K562 (cell line): ENCODE measurements around the gene DCXR. TPM values are rescaled to one million over a fixed set of nuclear protein-coding genes. Genes with fewer than 3 reads are reported as not detected.
A peak's percentile ranks its signal among the peaks of the same experiment; 100 is the strongest.

Experiments used
- ATF7 ChIP-seq: fragments of 450-650 bp; IDR thresholded peaks from 2 replicates; pipeline ENCODE4 v1.7.1; 2014; ENCODE audit warnings: mild to moderate bottlenecking, moderate library complexity
- BCL6 ChIP-seq: fragments of 250-450 bp; sonication (Bioruptor Pico); IDR thresholded peaks from 2 replicates; pipeline ENCODE4 v1.4.0; 2020
- C11orf30 ChIP-seq: fragments of 450-650 bp; IDR thresholded peaks from 2 replicates; pipeline ENCODE4 v1.6.1; 2016; ENCODE audit warnings: low read depth, mild to moderate bottlenecking
- CTBP1 ChIP-seq: fragments of 450-650 bp; IDR thresholded peaks from 2 replicates; pipeline ENCODE4 v1.6.1; 2016; ENCODE audit warnings: borderline replicate concordance
- E2F1 ChIP-seq: sonication (generic); formaldehyde crosslinking; IDR thresholded peaks from 2 replicates; pipeline ENCODE4 v1.8.1; 2023; ENCODE audit warnings: mild to moderate bottlenecking, missing genetic modification reagents, moderate library complexity
- EGR1 ChIP-seq: fragments of 450-650 bp; conservative IDR thresholded peaks from 2 replicates; pipeline ENCODE4 v1.6.1; 2017; ENCODE audit warnings: mild to moderate bottlenecking
- ERF ChIP-seq: fragments of 450-650 bp; formaldehyde crosslinking; IDR thresholded peaks from 2 replicates; pipeline ENCODE4 v1.4.0; 2020; ENCODE audit warnings: mild to moderate bottlenecking, mixed read lengths
- ETV5 ChIP-seq: sonication (generic); formaldehyde crosslinking; IDR thresholded peaks from 2 replicates; pipeline ENCODE4 v1.4.0; 2020; ENCODE audit warnings: low read depth, mild to moderate bottlenecking, missing genetic modification reagents
- FOS ChIP-seq: IDR thresholded peaks from 3 replicates; pipeline ENCODE4 v1.6.1; 2011; ENCODE audit not compliant: insufficient read length; ENCODE audit errors: extremely low read depth
- FOXK2 ChIP-seq, 2 experiments: fragments of 450-650 bp; IDR thresholded peaks in 1 of 2; conservative IDR thresholded peaks in 1 of 2; 2 replicates each; pipeline ENCODE4 v1.6.1; 2016; ENCODE audit warnings: low read depth in 2 of 2, mild to moderate bottlenecking in 1 of 2
- HCFC1 ChIP-seq: IDR thresholded peaks from 2 replicates; pipeline ENCODE4 v1.6.1; 2012; ENCODE audit warnings: low read depth, low read length, improper control_type of control experiment
- HDAC3 ChIP-seq: fragments of 450-650 bp; IDR thresholded peaks from 2 replicates; pipeline ENCODE4 v1.6.1; 2018; ENCODE audit warnings: borderline replicate concordance, mild to moderate bottlenecking, moderate library complexity; ENCODE audit not compliant: partially characterized antibody
- KDM4B ChIP-seq, 2 experiments: fragments of 450-650 bp in 1 of 2; sonication (generic) in 1 of 2; IDR thresholded peaks; 2 replicates each; pipeline ENCODE4 v1.6.1; 2016 to 2017; ENCODE audit warnings: borderline replicate concordance in 2 of 2, antibody characterized with exemption in 1 of 2, low read depth in 1 of 2, mild to moderate bottlenecking in 1 of 2
- MED1 ChIP-seq: sonication (generic); formaldehyde crosslinking; IDR thresholded peaks from 2 replicates; pipeline ENCODE4 v1.8.1; 2023; ENCODE audit warnings: missing genetic modification reagents, borderline replicate concordance
- MEF2A ChIP-seq: IDR thresholded peaks from 2 replicates; pipeline ENCODE4 v1.6.1; 2011; ENCODE audit warnings: low read depth, mild to moderate bottlenecking, low read length, moderate library complexity; ENCODE audit not compliant: control insufficient read depth
- MNT ChIP-seq, 2 experiments: fragments of 450-650 bp; conservative IDR thresholded peaks; 2 replicates each; pipeline ENCODE4 v1.6.1; 2017; ENCODE audit warnings: mild to moderate bottlenecking in 2 of 2, moderate library complexity in 2 of 2
- NCOA4 ChIP-seq: fragments of 450-650 bp; IDR thresholded peaks from 2 replicates; pipeline ENCODE4 v1.6.1; 2018; ENCODE audit warnings: mild to moderate bottlenecking; ENCODE audit not compliant: partially characterized antibody
- NR1H2 ChIP-seq: sonication (generic); formaldehyde crosslinking; IDR thresholded peaks from 2 replicates; pipeline ENCODE4 v1.4.0; 2020; ENCODE audit warnings: mild to moderate bottlenecking, missing genetic modification reagents
- NUFIP1 ChIP-seq: fragments of 450-650 bp; IDR thresholded peaks from 2 replicates; pipeline ENCODE4 v1.6.1; 2018; ENCODE audit not compliant: partially characterized antibody
- SMAD4 ChIP-seq: fragments of 250-450 bp; sonication (Bioruptor Pico); conservative IDR thresholded peaks from 2 replicates; pipeline ENCODE4 v1.8.0; 2021; ENCODE audit warnings: inconsistent platforms, mild to moderate bottlenecking, moderate library complexity
- SOX6 ChIP-seq: fragments of 450-650 bp; IDR thresholded peaks from 2 replicates; pipeline ENCODE4 v1.6.1; 2014; ENCODE audit warnings: mild to moderate bottlenecking
- STAG1 ChIP-seq: sonication (generic); formaldehyde crosslinking; IDR thresholded peaks from 2 replicates; pipeline ENCODE4 v1.5.0; 2020; ENCODE audit warnings: missing genetic modification reagents, borderline replicate concordance
- XRCC5 ChIP-seq: fragments of 200-400 bp; formaldehyde crosslinking; IDR thresholded peaks from 2 replicates; pipeline ENCODE4 v1.6.1; 2017; ENCODE audit warnings: low read depth, mild to moderate bottlenecking, low read length
- ZFX ChIP-seq: sonication (generic); formaldehyde crosslinking; IDR thresholded peaks from 2 replicates; pipeline ENCODE4 v1.8.0; 2022; ENCODE audit warnings: mild to moderate bottlenecking, missing genetic modification reagents, moderate library complexity
- ZNF217 ChIP-seq: sonication (generic); formaldehyde crosslinking; IDR thresholded peaks from 2 replicates; pipeline ENCODE4 v1.8.0; 2022; ENCODE audit warnings: mild to moderate bottlenecking, missing genetic modification reagents
- ZNF263 ChIP-seq: sonication (generic); formaldehyde crosslinking; IDR thresholded peaks from 2 replicates; pipeline ENCODE4 v1.8.0; 2022; ENCODE audit warnings: mild to moderate bottlenecking, missing genetic modification reagents, borderline replicate concordance
- ZNF41 ChIP-seq: fragments of 250-450 bp; sonication (Bioruptor Pico); conservative IDR thresholded peaks from 2 replicates; pipeline ENCODE4 v1.4.0; 2020; ENCODE audit warnings: mild to moderate bottlenecking
- ZSCAN29 ChIP-seq: fragments of 450-650 bp; IDR thresholded peaks from 2 replicates; pipeline ENCODE4 v1.6.1; 2017
- polyA plus RNA-seq, 8 experiments: library from polyadenylated mRNA; depleted of rRNA in 4 of 8; stranded (reverse) in 5 of 8; unstranded in 3 of 8; fragments of >200 nt; fragmentation: Nextera tagmentation in 2 of 8; fragmentation: Illumina TruSeq in 1 of 8; extraction: Ambion mirVana in 2 of 8; extraction: Trizol in 1 of 8; gene quantifications; 2 replicates each; pipeline versions ENCODE4 v1.2.1 to v1.2.3, GENCODE V29; 2011 to 2014; ENCODE audit warnings: inconsistent platforms in 1 of 8, missing spikeins in 1 of 8
- total RNA-seq, 7 experiments: library from RNA; depleted of rRNA in 6 of 7; stranded (reverse); fragments of >200 nt in 6 of 7; fragmentation: Illumina TruSeq in 2 of 7; extraction: Trizol in 2 of 7; gene quantifications; 2 replicates each; pipeline versions ENCODE4 v1.2.1 to v1.2.3, GENCODE V29; 2011 to 2021; ENCODE audit warnings: low replicate concordance in 1 of 7

Gene DCXR
- total and polyA plus RNA-seq, 9 of the 15 experiments (the other 6 are each of a cell fraction or from before 2014, with no cell fraction given): 21.3 to 274 (median 156) TPM

GRCh38 chr17:82065638-82066303 is 28.3 kb upstream of the DCXR start, which contains the start of gene DUS1L (continued):
- TF ChIP-seq KDM4B (IDR thresholded peaks at IDR 0.05; ENCODE audit: borderline replicate concordance in 2 of 2, low read depth in 1 of 2): peak in 1 of 2 experiments; percentile 90; a peak in 1 of 4 replicates
- TF ChIP-seq MNT (conservative IDR thresholded peaks at IDR 0.05): peak in 1 of 2 experiments; percentile 54; a peak in 2 of 4 replicates
- peak; percentile 92; the same call in 1 of the 2 replicates for TF ChIP-seq ERF (CRISPR knock-in tag)
- TF ChIP-seq CTBP1: peak; percentile 91
- peak; percentile 86 for TF ChIP-seq ATF7
- no peak for TF ChIP-seq NCOA4
- TF ChIP-seq C11orf30: peak; percentile 89
- peak; percentile 69; the same call in 1 of the 2 replicates for TF ChIP-seq ZNF41 (CRISPR knock-in tag)
- TF ChIP-seq FOXK2 (conservative IDR thresholded peaks at IDR 0.05 in 1 of 2, IDR thresholded peaks at IDR 0.05 in 1 of 2; ENCODE audit: low read depth in 2 of 2): no peak
- peak; percentile 93 for TF ChIP-seq ZFX (CRISPR knock-in tag)
- TF ChIP-seq HDAC3: no peak
- TF ChIP-seq EGR1: 0 out of 2 replicates have a peak, but pooled peaks have one; percentile 4
- TF ChIP-seq STAG1 (CRISPR knock-in tag): peak; percentile 39; the same call in 1 of the 2 replicates
- peak; percentile 72 for TF ChIP-seq NUFIP1
- TF ChIP-seq SOX6: peak; percentile 59; the same call in 1 of the 2 replicates
- TF ChIP-seq BCL6: peak; percentile 54; the same call in 1 of the 2 replicates
- peak; percentile 62; the same call in 1 of the 2 replicates for TF ChIP-seq ZNF263 (CRISPR knock-in tag)
- no peak for TF ChIP-seq E2F1 (CRISPR knock-in tag)
- TF ChIP-seq ZNF217 (CRISPR knock-in tag): no peak
- TF ChIP-seq SMAD4: peak; percentile 87
- TF ChIP-seq MEF2A: 0 out of 2 replicates have a peak, but pooled peaks have one; percentile 43
- TF ChIP-seq NR1H2: peak; percentile 60; the same call in 1 of the 2 replicates
- TF ChIP-seq FOS: no peak
- TF ChIP-seq ZSCAN29: 0 out of 2 replicates have a peak, but pooled peaks have one; percentile 8
- TF ChIP-seq XRCC5: peak; percentile 79; the same call in 1 of the 2 replicates
- peak; percentile 89 for TF ChIP-seq HCFC1
- peak; percentile 53; the same call in 1 of the 2 replicates for TF ChIP-seq ETV5 (CRISPR knock-in tag)
- no peak for TF ChIP-seq MED1 (CRISPR knock-in tag)
